Effector CD8-positive, alpha-beta T cell (primary cell): ENCODE measurements around the gene IL1RAPL2.

ENCODE experiments used
- DNase-seq: peaks from one replicate; lab custom pipeline; 2025; lab: John Stamatoyannopoulos, UW

Gene IL1RAPL2

GRCh38 chrX:105463473-105463872, 897.5 kb downstream of the IL1RAPL2 start:
- DNase-seq = no peak

- no peak for DNase-seq
Observed at GRCh38 chrX:105464618-105465017, 898.6 kb downstream of the IL1RAPL2 start.

- DNase-seq = no peak
Observed at GRCh38 chrX:105468741-105469140, 902.7 kb downstream of the IL1RAPL2 start.

GRCh38 chrX:105471597-105471996, 905.6 kb downstream of the IL1RAPL2 start:
- no peak for DNase-seq

- no peak for DNase-seq
Observed at GRCh38 chrX:105475801-105476200, 909.8 kb downstream of the IL1RAPL2 start.

- DNase-seq = no peak
Observed at GRCh38 chrX:105477351-105477750, 911.4 kb downstream of the IL1RAPL2 start.

- DNase-seq = no peak
Observed at GRCh38 chrX:105480646-105481310, 914.8 kb downstream of the IL1RAPL2 start.

- no peak for DNase-seq
Observed at GRCh38 chrX:105483011-105483410, 917.0 kb downstream of the IL1RAPL2 start.

GRCh38 chrX:105488716-105489115, 922.7 kb downstream of the IL1RAPL2 start:
- no peak for DNase-seq

GRCh38 chrX:105495376-105495775, 929.4 kb downstream of the IL1RAPL2 start:
- DNase-seq = no peak

- DNase-seq = no peak
Observed at GRCh38 chrX:105502336-105502735, 936.3 kb downstream of the IL1RAPL2 start.

GRCh38 chrX:105515561-105515960, 949.6 kb downstream of the IL1RAPL2 start:
- DNase-seq = no peak

GRCh38 chrX:105526431-105526830, 960.4 kb downstream of the IL1RAPL2 start:
- DNase-seq = no peak

- DNase-seq = no peak
Observed at GRCh38 chrX:105527759-105528158, 961.8 kb downstream of the IL1RAPL2 start.

- DNase-seq = no peak
Observed at GRCh38 chrX:105533951-105534350, 968.0 kb downstream of the IL1RAPL2 start.

- no peak for DNase-seq
Observed at GRCh38 chrX:105543283-105543682, 977.3 kb downstream of the IL1RAPL2 start.

GRCh38 chrX:105550043-105550663, 984.2 kb downstream of the IL1RAPL2 start:
- no peak for DNase-seq

- DNase-seq = no peak
Observed at GRCh38 chrX:105552395-105552794, 986.4 kb downstream of the IL1RAPL2 start.

GRCh38 chrX:105553118-105553517, 987.1 kb downstream of the IL1RAPL2 start:
- DNase-seq = no peak

GRCh38 chrX:105564501-105564900, 998.5 kb downstream of the IL1RAPL2 start:
- no peak for DNase-seq

- no peak for DNase-seq
Observed at GRCh38 chrX:105565856-105566255, 999.9 kb downstream of the IL1RAPL2 start.

GRCh38 chrX:105567082-105567481, 1001.1 kb downstream of the IL1RAPL2 start:
- no peak for DNase-seq

- DNase-seq = no peak
Observed at GRCh38 chrX:105608745-105609144, 1042.7 kb downstream of the IL1RAPL2 start.

GRCh38 chrX:105609530-105609929, 1043.5 kb downstream of the IL1RAPL2 start:
- DNase-seq = no peak
